H7 (cell line): ENCODE measurements around the gene SYCP3. TPM values are rescaled to one million over a fixed set of nuclear protein-coding genes. Genes with fewer than 3 reads are reported as not detected.
"Not testable (repeated sequence)": the region's sequence is repeated elsewhere in the genome, so short reads cannot be mapped to it uniquely, and the experiment has no call there.

Experiments used
- DNase-seq: peaks from one replicate; pipeline ENCODE4 v3.0.0; 2012
- H3K27me3 ChIP-seq: 2 replicates; pipeline ENCODE4 v1.6.0; 2011; ENCODE audit warnings: mild to moderate bottlenecking, low read length; ENCODE audit not compliant: control insufficient read depth, insufficient read depth
- H3K36me3 ChIP-seq: replicated peaks from 2 replicates; pipeline ENCODE4 v1.5.1; 2011; ENCODE audit warnings: low read length; ENCODE audit not compliant: control insufficient read depth, insufficient read depth
- H3K4me3 ChIP-seq: 2 replicates; pipeline ENCODE4 v1.5.1; 2011; ENCODE audit warnings: low read depth, mild to moderate bottlenecking, control low read depth, low read length, moderate library complexity; ENCODE audit not compliant: insufficient read depth
- total RNA-seq: library from RNA; depleted of rRNA; stranded (reverse); fragments of >200 nt; shearing (Covaris generic); gene quantifications from 2 replicates; pipeline ENCODE4 v1.2.3, GENCODE V29; 2014; rRNA removed

The SYCP3 gene
- total RNA-seq, 1 experiment from 2014 or later = not detected

GRCh38 chr12:101691503-101692096 is 47.7 kb downstream of the SYCP3 start:
- H3K36me3 ChIP-seq = no peaks in the 10 kb centered on the region
- DNase-seq = no peak
- no peak overlapping the region for H3K4me3 ChIP-seq
- peaks cover 5% of the 10 kb centered on the region for H3K27me3 ChIP-seq

GRCh38 chr12:101690544-101691098 is 48.6 kb downstream of the SYCP3 start:
- H3K4me3 ChIP-seq = no peak overlapping the region
- no peaks in the 10 kb centered on the region for H3K36me3 ChIP-seq
- no peaks in the 10 kb centered on the region; the same call in 1 of the 2 replicates for H3K27me3 ChIP-seq
- DNase-seq = no peak

- Histone ChIP-seq H3K27me3 (no peaks in the 10 kb centered on the region), H3K36me3 (no peaks in the 10 kb centered on the region), H3K4me3 (no peak overlapping the region)
- DNase-seq = no peak
Measured at GRCh38 chr12:101686176-101686575, 53.1 kb downstream of the SYCP3 start.

GRCh38 chr12:101685092-101685491 is 54.2 kb downstream of the SYCP3 start:
- Histone ChIP-seq H3K27me3 (no peaks in the 10 kb centered on the region), H3K4me3 (no peak overlapping the region), H3K36me3 (no peaks in the 10 kb centered on the region)
- no peak for DNase-seq

GRCh38 chr12:101681627-101682026 is 57.6 kb downstream of the SYCP3 start:
- not testable (repeated sequence) for DNase-seq, H3K36me3 ChIP-seq, H3K27me3 ChIP-seq, H3K4me3 ChIP-seq

GRCh38 chr12:101680647-101681046 is 58.6 kb downstream of the SYCP3 start:
- no peak overlapping the region for H3K4me3 ChIP-seq
- no peak for DNase-seq
- H3K36me3 ChIP-seq = no peaks in the 10 kb centered on the region
- H3K27me3 ChIP-seq = no peaks in the 10 kb centered on the region

GRCh38 chr12:101680240-101680639 is 59.0 kb downstream of the SYCP3 start:
- Histone ChIP-seq H3K4me3 (no peak overlapping the region), H3K27me3 (no peaks in the 10 kb centered on the region), H3K36me3 (no peaks in the 10 kb centered on the region)
- no peak for DNase-seq

Other genes starting within 250 kb of the SYCP3 start
- gene MYBPC1, start 144.5 kb downstream of the SYCP3 start, total RNA-seq = 0.04 TPM in 1 of 2 replicates, not detected in the other
- gene CHPT1, start 41.8 kb downstream of the SYCP3 start, total RNA-seq = 27.8 and 31.2 TPM in 2 replicates
- gene GNPTAB, start 91.5 kb upstream of the SYCP3 start, total RNA-seq = 13.9 and 23.7 TPM in 2 replicates
- 1.0 and 1.6 TPM in 2 replicates for gene DRAM1, start 138.1 kb upstream of the SYCP3 start, total RNA-seq